ENCODE measurements around the gene TNFRSF8. TPM values are rescaled to one million over a fixed set of nuclear protein-coding genes. Genes with fewer than 3 reads are reported as not detected.
A peak's percentile ranks its signal among the peaks of the same experiment; 100 is the strongest.

The TNFRSF8 gene
- total and polyA plus RNA-seq, 2 of the 4 experiments (the other 2 are of a cell fraction): under 0.01 to 0.31 TPM

DNA sequence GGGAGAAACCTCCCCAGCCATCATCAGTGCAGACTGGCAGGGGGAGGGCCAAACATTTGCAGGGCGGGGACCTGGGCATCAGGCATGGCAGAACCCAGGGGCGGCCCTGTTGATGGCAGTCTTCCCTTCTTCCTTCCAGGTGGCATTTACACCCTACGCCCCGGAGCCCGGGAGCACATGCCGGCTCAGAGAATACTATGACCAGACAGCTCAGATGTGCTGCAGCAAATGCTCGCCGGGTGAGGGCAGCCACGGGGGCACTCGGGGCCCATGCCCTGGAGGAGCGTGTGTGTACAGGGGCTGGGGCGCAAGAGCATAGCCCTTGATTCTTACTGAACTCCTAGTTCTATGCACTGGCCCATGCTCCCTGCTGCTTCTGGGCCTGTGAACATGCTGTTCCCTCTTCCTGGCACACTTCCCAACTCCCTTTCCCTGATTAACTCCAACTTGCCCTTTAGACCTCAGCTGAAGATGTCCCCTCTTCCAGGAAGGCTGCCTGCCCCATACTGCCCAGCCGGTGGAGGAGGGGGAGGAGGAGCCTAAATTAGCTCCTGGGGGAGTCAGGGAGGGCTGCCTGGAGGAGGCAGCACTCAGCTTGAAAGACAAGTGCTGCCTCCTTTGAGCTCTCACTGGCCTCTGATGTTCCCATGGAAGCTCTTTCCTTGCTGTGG, 125.7 kb downstream of the TNFRSF8 start:
- Histone ChIP-seq H3K79me1 (ENCODE audit: low read depth in 1 of 2, low read length in 2 of 2) (peaks cover 0 to 4% of the 10 kb centered on the region in 2 experiments; a peak in 3 of 4 replicates), H3K4me3 (ENCODE audit: insufficient read depth, low read depth, low read length) (no peak overlapping the region), H2BK5ac (ENCODE audit: low read depth, low read length, poor library complexity, severe bottlenecking) (no peak overlapping the region), H2AK9ac (replicated peaks; ENCODE audit: low read depth, low read length, poor library complexity) (peak overlapping the region; percentile 36), H4K5ac (ENCODE audit: low read depth, low read length) (no peak overlapping the region), H3K4me1 (ENCODE audit: control insufficient read depth, insufficient read depth, low read length) (peaks cover 27% of the 10 kb centered on the region), H3K14ac (replicated peaks; ENCODE audit: low read depth, low read length) (no peak overlapping the region), H4K8ac (ENCODE audit: low read depth in 2 of 2, low read length in 2 of 2) (no peak overlapping the region), H2BK15ac (ENCODE audit: low read depth, low read length) (no peak overlapping the region), H2AFZ (replicated peaks; ENCODE audit: low read length, poor library complexity) (peak overlapping the region; percentile 26), H3K36me3 (ENCODE audit: control insufficient read depth, insufficient read depth, low read length) (peaks cover 16% of the 10 kb centered on the region), H2BK120ac (ENCODE audit: low read depth, low read length) (no peak overlapping the region), H3K27me3 (ENCODE audit: control insufficient read depth, insufficient read depth, low read length) (no peaks in the 10 kb centered on the region), H3K4ac (ENCODE audit: low read depth, low read length) (no peak overlapping the region), H4K20me1 (ENCODE audit: insufficient read depth, low read length) (no peaks in the 10 kb centered on the region), H2BK20ac (ENCODE audit: low read depth, low read length) (no peak overlapping the region), H2AK5ac (ENCODE audit: low read depth, low read length) (no peak overlapping the region), H3K9me1 (ENCODE audit: insufficient read depth, low read length) (no peaks in the 10 kb centered on the region), H3K18ac (ENCODE audit: low read depth, low read length) (no peak overlapping the region), H3K4me2 (ENCODE audit: low read depth, low read length) (no peak overlapping the region), H3K9me3 (ENCODE audit: control insufficient read depth, insufficient read depth, low read length) (no peaks in the 10 kb centered on the region), H3K9ac (ENCODE audit: low read depth, low read length) (no peak overlapping the region), H3K56ac (ENCODE audit: extremely low read depth, insufficient read depth, low read length) (no peak overlapping the region), H3K23ac (ENCODE audit: low read depth, low read length) (no peak overlapping the region; the same call in 1 of the 2 replicates), H3K27ac (ENCODE audit: insufficient read depth, low read length) (no peak overlapping the region), H4K91ac (ENCODE audit: insufficient read depth, low read depth, low read length) (no peak overlapping the region)
- ATAC-seq (ENCODE audit: low read depth) (no peak), DNase-seq (no peak)
- no TSS peak for BruUV-seq (replicated peaks)
- in situ Hi-C loops (cut with MboI; ENCODE audit: low sequenced_read_pairs) (no loop called here), intact Hi-C loops (cut with micrococcal nuclease) (no loop called here), dilution Hi-C loops (cut with HindIII; ENCODE audit: low sequenced_read_pairs, unreplicated experiment) (no loop called here)
- POLR2A ChIA-PET (ENCODE audit: unreplicated experiment): interaction anchor here (0.6 kb wide), 1 partner anchor 88 kb away, joined by 12 read pairs; no protein-coding TSS in a partner anchor
- CTCF ChIA-PET: interaction anchor here (2.6 kb wide), 1 partner anchor 65 kb away, joined by 10 read pairs; no protein-coding TSS in a partner anchor
- TF ChIP-seq, protein P1, sequence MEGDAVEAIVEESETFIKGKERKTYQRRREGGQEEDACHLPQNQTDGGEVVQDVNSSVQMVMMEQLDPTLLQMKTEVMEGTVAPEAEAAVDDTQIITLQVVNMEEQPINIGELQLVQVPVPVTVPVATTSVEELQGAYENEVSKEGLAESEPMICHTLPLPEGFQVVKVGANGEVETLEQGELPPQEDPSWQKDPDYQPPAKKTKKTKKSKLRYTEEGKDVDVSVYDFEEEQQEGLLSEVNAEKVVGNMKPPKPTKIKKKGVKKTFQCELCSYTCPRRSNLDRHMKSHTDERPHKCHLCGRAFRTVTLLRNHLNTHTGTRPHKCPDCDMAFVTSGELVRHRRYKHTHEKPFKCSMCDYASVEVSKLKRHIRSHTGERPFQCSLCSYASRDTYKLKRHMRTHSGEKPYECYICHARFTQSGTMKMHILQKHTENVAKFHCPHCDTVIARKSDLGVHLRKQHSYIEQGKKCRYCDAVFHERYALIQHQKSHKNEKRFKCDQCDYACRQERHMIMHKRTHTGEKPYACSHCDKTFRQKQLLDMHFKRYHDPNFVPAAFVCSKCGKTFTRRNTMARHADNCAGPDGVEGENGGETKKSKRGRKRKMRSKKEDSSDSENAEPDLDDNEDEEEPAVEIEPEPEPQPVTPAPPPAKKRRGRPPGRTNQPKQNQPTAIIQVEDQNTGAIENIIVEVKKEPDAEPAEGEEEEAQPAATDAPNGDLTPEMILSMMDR (conservative IDR thresholded peaks at IDR 0.05; ENCODE audit: low read depth, low read length): no peak
- no peak for TF ChIP-seq CHD1 (IDR thresholded peaks at IDR 0.05; ENCODE audit: low read depth, low read length)
- TF ChIP-seq MXI1 (IDR thresholded peaks at IDR 0.05; ENCODE audit: borderline replicate concordance, low read depth, low read length): no peak
- no peak for TF ChIP-seq RCOR1 (IDR thresholded peaks at IDR 0.05; ENCODE audit: insufficient replicate concordance, low read length)
- no peak for TF ChIP-seq FOS (IDR thresholded peaks at IDR 0.05; ENCODE audit: low read depth, low read length)
- TF ChIP-seq SMC3 (IDR thresholded peaks at IDR 0.05; ENCODE audit: low read depth, low read length): no peak
- TF ChIP-seq POLR2A (IDR thresholded peaks at IDR 0.05; ENCODE audit: low read depth, low read length): no peak
- TF ChIP-seq MAFK (IDR thresholded peaks at IDR 0.05; ENCODE audit: low read depth, low read length): no peak
- WGBS, 2 experiments (ENCODE audit: extremely low coverage in 2 of 2, insufficient read length in 1 of 2): 80% methylated on average over 6 of the region's 13 CpGs; no CpG with 5 or more reads in 1 of the 2 experiments

Data from IMR-90 (cell line).